Keratinocyte (primary cell): Measurements from ENCODE around the gene EGFL8. TPM values are rescaled to one million over a fixed set of nuclear protein-coding genes. Genes with fewer than 3 reads are reported as not detected.
A peak's percentile ranks its signal among the peaks of the same experiment; 100 is the strongest.

ENCODE experiments used
- DNase-seq: peaks from one replicate; pipeline ENCODE4 v3.0.0-alpha.2; 2011; ENCODE audit warnings: low read depth, missing footprints, low spot score
- FAIRE-seq: peaks from 2 replicates; lab custom pipeline; 2011; peaks lifted over from hg19 to GRCh38; lab: Jason Lieb, UNC
- H2AFZ ChIP-seq: 2 replicates; pipeline ENCODE4 v1.6.0; 2012; ENCODE audit warnings: low read length, control low read depth, inconsistent platforms; ENCODE audit not compliant: control insufficient read depth
- H3K27ac ChIP-seq: 2 replicates; pipeline ENCODE4 v1.5.1; 2011; ENCODE audit warnings: low read length; ENCODE audit not compliant: control insufficient read depth, insufficient read depth
- H3K27me3 ChIP-seq: 3 replicates; pipeline ENCODE4 v1.6.0; 2011; ENCODE audit warnings: low read length; ENCODE audit not compliant: control insufficient read depth, insufficient read depth; ENCODE audit errors: extremely low read depth
- H3K36me3 ChIP-seq, 2 experiments: 2 replicates in 1 of 2; 3 replicates in 1 of 2; pipeline ENCODE4 v1.5.1; 2011; ENCODE audit warnings: low read length in 2 of 2, mild to moderate bottlenecking in 1 of 2; ENCODE audit not compliant: control insufficient read depth in 2 of 2, insufficient read depth in 2 of 2; ENCODE audit errors: extremely low read depth in 1 of 2
- H3K4me1 ChIP-seq: 3 replicates; pipeline ENCODE4 v1.5.1; 2011; ENCODE audit warnings: low read length; ENCODE audit not compliant: control insufficient read depth, insufficient read depth; ENCODE audit errors: extremely low read depth
- H3K4me2 ChIP-seq: 3 replicates; pipeline ENCODE4 v1.6.0; 2011; ENCODE audit warnings: low read depth, low read length; ENCODE audit not compliant: control insufficient read depth, insufficient read depth; ENCODE audit errors: extremely low read depth
- H3K4me3 ChIP-seq, 3 experiments: fragments of 200-600 bp in 1 of 3; sonication (generic) in 1 of 3; 2 replicates in 2 of 3; 3 replicates in 1 of 3; pipeline ENCODE4 v1.5.1; 2011 to 2016; ENCODE audit warnings: low read length in 3 of 3, mild to moderate bottlenecking in 3 of 3, control low read depth in 2 of 3, inconsistent platforms in 1 of 3, low read depth in 1 of 3, mixed read lengths in 1 of 3, mixed run types in 1 of 3, moderate library complexity in 1 of 3; ENCODE audit not compliant: control insufficient read depth in 2 of 3, insufficient read depth in 2 of 3; ENCODE audit errors: extremely low read depth in 1 of 3
- H3K79me2 ChIP-seq: 2 replicates; pipeline ENCODE4 v1.6.0; 2012; ENCODE audit warnings: low read length; ENCODE audit not compliant: control insufficient read depth, insufficient read depth
- H3K9ac ChIP-seq: 3 replicates; pipeline ENCODE4 v1.6.0; 2011; ENCODE audit warnings: low read length; ENCODE audit not compliant: control insufficient read depth, insufficient read depth; ENCODE audit errors: extremely low read depth
- H3K9me1 ChIP-seq: 3 replicates; pipeline ENCODE4 v1.6.0; 2011; ENCODE audit warnings: low read length; ENCODE audit not compliant: control insufficient read depth, insufficient read depth; ENCODE audit errors: extremely low read depth
- H3K9me3 ChIP-seq: 2 replicates; pipeline ENCODE4 v1.5.1; 2012; ENCODE audit warnings: low read depth, low read length; ENCODE audit not compliant: control insufficient read depth
- H4K20me1 ChIP-seq: 3 replicates; pipeline ENCODE4 v1.6.0; 2011; ENCODE audit warnings: low read length; ENCODE audit not compliant: control insufficient read depth, insufficient read depth; ENCODE audit errors: extremely low read depth
- CTCF ChIP-seq, 3 experiments: IDR thresholded peaks in 1 of 3; conservative IDR thresholded peaks in 1 of 3; optimal IDR thresholded peaks in 1 of 3; 2 replicates in 2 of 3; 3 replicates in 1 of 3; pipeline versions ENCODE3 to v1.5.1; 2011; ENCODE audit warnings: low read length in 3 of 3, mild to moderate bottlenecking in 3 of 3, moderate library complexity in 2 of 3, control low read depth in 1 of 3, inconsistent platforms in 1 of 3; ENCODE audit not compliant: insufficient read depth in 2 of 3; ENCODE audit errors: extremely low read depth in 1 of 3
- EZH2 ChIP-seq: IDR thresholded peaks from one replicate; pipeline ENCODE4 v1.6.1; 2012; ENCODE audit warnings: inconsistent platforms, mild to moderate bottlenecking, low read length, moderate library complexity
- dilution Hi-C: fragments of 300-500 bp; cut with MboI; formaldehyde crosslinking; loops from one replicate; pipeline ENCODE4 v1.7.0; 2020; ENCODE audit warnings: low sequenced_read_pairs; ENCODE audit not compliant: extremely low pct_ligation_motif_present
- polyA minus RNA-seq, 3 experiments: library from RNA; depleted of rRNA, polyadenylated mRNA; stranded (reverse); fragments of >200 nt; gene quantifications; 1 replicate in 1 of 3; 2 replicates in 1 of 3; 3 replicates in 1 of 3; pipeline ENCODE4 v1.2.3, GENCODE V29; 2011
- polyA plus RNA-seq, 5 experiments: library from polyadenylated mRNA; depleted of rRNA in 3 of 5; stranded (reverse) in 3 of 5; stranded (forward) in 1 of 5; unstranded in 1 of 5; fragments of >200 nt; gene quantifications; 1 replicate in 1 of 5; 2 replicates in 3 of 5; 3 replicates in 1 of 5; pipeline versions ENCODE4 v1.2.1 to v1.2.3, GENCODE V29; 2011 to 2012; ENCODE audit warnings: missing spikeins in 2 of 5, low read depth in 1 of 5, low replicate concordance in 1 of 5

EGFL8 gene
- polyA plus RNA-seq (1.7 to 4.2 TPM (median 3.7 TPM) in 3 replicates), polyA minus RNA-seq (0.79 to 1.1 TPM in 2 of 3 replicates, not detected in the other)
- polyA plus RNA-seq (2011; ENCODE audit: low read depth), result 6.6 TPM
- 0.30 and 1.0 TPM in 2 replicates for polyA plus RNA-seq (2011; cell fraction: cytosol; rRNA removed)
- polyA plus RNA-seq (2011; cell fraction: nucleus; rRNA removed), result 13.1 and 13.7 TPM in 2 replicates
- 2.5 and 14.1 TPM in 2 replicates for polyA plus RNA-seq (2012; ENCODE audit: low replicate concordance)
- not detected for polyA minus RNA-seq (2011; cell fraction: cytosol; rRNA and poly(A)+ RNA removed)
- polyA minus RNA-seq (2011; cell fraction: nucleus; rRNA and poly(A)+ RNA removed), result 1.4 and 4.2 TPM in 2 replicates

GRCh38 chr6:32164295-32164694, at the start of gene EGFL8:
Gene EGFL8, plus strand, starts transcription at chr6:32164595. Its CDS starts 1,571 bp downstream, at chr6:32166166.
- DNase-seq, result no peak
- H2AFZ ChIP-seq, result no peak within 1 kb of the TSS
- no peak within 1 kb of the TSS for H3K4me2 ChIP-seq
- TF ChIP-seq EZH2, result no peak
- TF ChIP-seq CTCF (optimal IDR thresholded peaks at IDR 0.05 in 1 of 3, IDR thresholded peaks at IDR 0.05 in 1 of 3, conservative IDR thresholded peaks at IDR 0.05 in 1 of 3; ENCODE audit: extremely low read depth in 1 of 3, insufficient read depth in 2 of 3, low read length in 3 of 3), result no peak
- H3K27me3 ChIP-seq, result no peaks in the 10 kb centered on the region
- no peaks in the 10 kb centered on the region for H3K79me2 ChIP-seq
- no peak within 1 kb of the TSS for H3K9ac ChIP-seq
- peaks cover 11 to 13% of the 10 kb centered on the region in 2 experiments for H3K36me3 ChIP-seq
- no peak for FAIRE-seq
- no peaks in the 10 kb centered on the region for H3K4me1 ChIP-seq
- dilution Hi-C loops, result no loop called here
- H3K4me3 ChIP-seq, result no peak within 1 kb of the TSS
- no peak within 1 kb of the TSS for H3K27ac ChIP-seq
- H3K9me3 ChIP-seq, result no peaks in the 10 kb centered on the region
- no peaks in the 10 kb centered on the region for H3K9me1 ChIP-seq
- H4K20me1 ChIP-seq, result no peaks in the 10 kb centered on the region

- Histone ChIP-seq H3K4me3 (no peak overlapping the region), H3K36me3 (peaks cover 21 to 26% of the 10 kb centered on the region in 2 experiments), H3K4me1 (peaks cover 17% of the 10 kb centered on the region), H3K27ac (peak overlapping the region; percentile 55), H3K9me1 (no peaks in the 10 kb centered on the region), H3K4me2 (peak overlapping the region; percentile 40), H3K9ac (no peak overlapping the region), H3K79me2 (no peaks in the 10 kb centered on the region), H3K9me3 (no peaks in the 10 kb centered on the region), H4K20me1 (no peaks in the 10 kb centered on the region), H3K27me3 (no peaks in the 10 kb centered on the region), H2AFZ (no peak overlapping the region)
- dilution Hi-C loops, result no loop called here
- no peak for FAIRE-seq
- TF ChIP-seq EZH2 (no peak), CTCF (optimal IDR thresholded peaks at IDR 0.05 in 1 of 3, IDR thresholded peaks at IDR 0.05 in 1 of 3, conservative IDR thresholded peaks at IDR 0.05 in 1 of 3; ENCODE audit: extremely low read depth in 1 of 3, insufficient read depth in 2 of 3, low read length in 3 of 3) (no peak)
- DNase-seq, result no peak
Measured at GRCh38 chr6:32114796-32115195, 49.6 kb upstream of the EGFL8 start.
